HG03378 (cell line): ENCODE results near the gene PPT2.
"Not testable (repeated sequence)": the region's sequence is repeated elsewhere in the genome, so short reads cannot be mapped to it uniquely, and the experiment has no call there.

ENCODE experiments used
- ATAC-seq: cut with Tn5 transposase; IDR thresholded peaks from one replicate; pipeline ENCODE4 v1.9.1; 2021; ENCODE audit warnings: mild to moderate bottlenecking, moderate library complexity; ENCODE audit not compliant: unreplicated experiment

The PPT2 gene

GRCh38 chr6:32203426-32204267 is 49.7 kb downstream of the PPT2 start:
- no peak for ATAC-seq

DNA sequence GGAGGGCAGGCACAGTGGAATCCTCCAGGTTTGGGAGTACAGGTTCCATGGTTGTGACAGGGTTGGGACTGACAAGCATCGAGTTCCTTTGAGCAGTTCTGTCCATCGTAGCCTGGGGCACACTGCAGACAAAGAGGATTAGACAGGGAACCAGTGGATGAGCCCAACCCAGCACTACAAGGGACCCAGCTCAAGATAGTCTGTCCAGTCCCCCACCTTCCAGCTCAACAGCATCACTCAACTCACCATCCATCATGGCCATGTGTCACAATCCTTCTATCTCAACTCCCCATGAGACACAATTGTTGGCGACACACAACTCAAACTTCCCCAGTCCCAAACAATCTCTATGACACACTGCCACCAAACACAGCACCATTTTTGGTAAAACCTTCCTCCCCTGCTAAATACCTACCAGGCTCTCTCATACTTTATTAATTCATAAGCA is 50.4 kb downstream of the PPT2 start:
- no peak for ATAC-seq

DNA sequence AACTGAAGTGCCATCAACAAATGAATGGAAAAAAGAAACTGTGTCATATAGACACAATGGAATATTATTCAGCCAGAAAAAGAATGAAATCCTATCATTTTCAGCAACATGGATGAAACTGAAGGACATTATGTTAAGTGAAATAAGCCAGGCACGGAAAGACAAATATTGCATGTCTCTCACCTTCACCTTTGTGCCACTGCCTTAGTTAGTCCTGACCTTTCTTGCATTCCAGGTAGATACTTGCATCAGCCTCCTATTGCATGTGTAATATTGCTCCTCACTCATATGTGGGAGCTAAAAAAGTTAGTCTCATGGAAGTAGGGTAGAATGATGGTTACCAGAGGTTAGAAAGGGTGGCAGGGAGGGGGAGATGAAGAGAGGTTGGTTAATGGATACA is 55.1 kb downstream of the PPT2 start:
- no peak for ATAC-seq

DNA sequence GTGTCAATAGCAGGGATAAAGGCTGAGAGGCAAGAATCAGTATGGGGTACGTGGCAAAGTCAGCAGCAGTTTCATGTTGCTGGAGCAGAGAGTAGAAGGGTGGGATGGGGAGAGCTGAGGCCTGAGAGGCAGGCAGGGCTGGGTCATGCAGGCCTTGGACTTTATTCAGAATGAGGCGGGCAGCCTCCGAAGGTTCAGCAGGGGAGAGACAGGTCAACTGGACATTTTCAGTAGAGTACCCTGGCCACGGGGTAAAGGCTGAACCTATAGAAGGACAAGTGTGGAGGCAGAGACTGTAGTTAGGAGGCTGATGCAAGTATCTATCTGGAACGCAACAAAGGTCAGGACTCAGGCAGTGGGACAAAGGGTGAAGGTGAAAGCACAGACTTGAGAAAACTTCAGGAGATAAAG is 56.3 kb downstream of the PPT2 start:
- no peak for ATAC-seq

DNA sequence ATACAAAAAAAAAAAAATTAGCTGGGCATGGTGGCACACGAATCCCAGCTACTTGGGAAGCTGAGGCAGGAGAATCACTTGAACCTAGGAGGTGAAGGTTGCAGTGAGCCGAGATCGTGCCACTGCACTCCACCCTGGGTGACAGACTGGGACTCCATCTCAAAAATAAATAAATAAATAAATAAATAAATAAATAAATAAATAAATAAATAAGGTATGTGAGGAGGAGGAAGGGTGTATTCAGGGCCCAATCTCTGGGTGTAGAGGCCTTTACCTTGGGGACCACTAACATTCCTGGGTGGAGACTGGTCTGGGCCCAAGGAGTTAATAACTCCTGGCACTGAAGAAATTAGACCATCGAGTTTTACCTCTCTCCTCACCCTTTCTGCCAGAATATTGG is 57.5 kb downstream of the PPT2 start:
- ATAC-seq: not testable (repeated sequence)

DNA sequence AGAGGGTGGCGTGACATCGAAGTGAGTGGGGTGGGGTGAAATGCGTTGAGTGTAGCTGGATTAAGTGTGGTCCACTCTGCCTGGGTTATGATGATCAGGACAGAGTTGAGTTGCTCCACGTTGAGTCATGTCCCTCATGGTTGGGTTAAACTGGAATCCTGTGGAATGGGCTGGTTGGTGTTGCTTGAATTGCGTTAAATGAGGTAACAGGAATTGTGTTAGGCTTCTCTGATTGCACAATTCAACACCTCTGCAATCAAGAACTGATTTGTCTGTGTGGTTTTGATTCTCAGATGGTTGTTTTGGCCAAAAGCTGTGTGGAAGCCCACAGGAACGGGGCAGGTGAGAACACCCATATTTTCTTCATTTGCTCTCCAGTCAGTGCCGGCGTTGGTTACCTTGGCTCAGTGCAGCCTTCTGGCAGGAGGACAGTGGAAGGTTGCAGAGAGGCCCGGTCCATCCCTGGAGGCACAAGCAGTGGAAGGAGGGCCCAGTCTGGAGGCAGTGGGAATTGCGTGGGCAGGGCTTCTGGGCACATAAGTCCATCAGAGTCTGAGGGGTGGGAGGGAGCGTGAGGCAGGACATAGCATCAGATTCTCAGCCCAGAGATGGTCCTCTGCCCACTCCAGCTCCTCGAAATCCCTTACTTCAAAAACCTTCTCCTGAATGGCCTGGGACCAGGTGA is 58.3 kb downstream of the PPT2 start:
- no peak for ATAC-seq
